ENCODE data around the gene ANKS6.
"Not testable (repeated sequence)": the region's sequence is repeated elsewhere in the genome, so short reads cannot be mapped to it uniquely, and the experiment has no call there.

ANKS6 gene

DNA sequence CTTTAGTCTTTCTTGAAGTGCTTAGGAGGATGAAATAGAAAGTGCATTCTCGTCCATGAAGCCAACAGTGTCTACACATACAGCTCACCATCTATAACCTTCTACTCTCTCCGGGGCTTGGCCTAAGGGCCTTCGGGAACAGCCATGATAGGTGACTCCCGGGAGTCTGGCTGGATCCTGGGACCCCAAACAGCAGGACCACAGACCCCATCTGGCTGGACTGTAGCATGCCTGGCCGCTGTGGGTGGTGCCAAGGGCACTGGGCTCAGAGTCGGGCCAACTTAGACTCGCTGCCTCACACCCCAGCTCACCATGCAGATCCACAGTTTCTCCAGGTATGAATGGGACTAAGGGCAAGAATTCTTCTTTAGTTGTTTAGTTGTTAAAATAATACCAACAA, 104.0 kb downstream of the ANKS6 start:
- DNase-seq: no peak

GRCh38 chr9:98691890-98692289, 104.5 kb downstream of the ANKS6 start:
- no peak for DNase-seq

GRCh38 chr9:98690686-98691085, 105.7 kb downstream of the ANKS6 start:
- DNase-seq: no peak

GRCh38 chr9:98688710-98689495, 107.5 kb downstream of the ANKS6 start:
- no peak for DNase-seq

GRCh38 chr9:98687911-98688310, 108.4 kb downstream of the ANKS6 start:
- no peak for DNase-seq

DNA sequence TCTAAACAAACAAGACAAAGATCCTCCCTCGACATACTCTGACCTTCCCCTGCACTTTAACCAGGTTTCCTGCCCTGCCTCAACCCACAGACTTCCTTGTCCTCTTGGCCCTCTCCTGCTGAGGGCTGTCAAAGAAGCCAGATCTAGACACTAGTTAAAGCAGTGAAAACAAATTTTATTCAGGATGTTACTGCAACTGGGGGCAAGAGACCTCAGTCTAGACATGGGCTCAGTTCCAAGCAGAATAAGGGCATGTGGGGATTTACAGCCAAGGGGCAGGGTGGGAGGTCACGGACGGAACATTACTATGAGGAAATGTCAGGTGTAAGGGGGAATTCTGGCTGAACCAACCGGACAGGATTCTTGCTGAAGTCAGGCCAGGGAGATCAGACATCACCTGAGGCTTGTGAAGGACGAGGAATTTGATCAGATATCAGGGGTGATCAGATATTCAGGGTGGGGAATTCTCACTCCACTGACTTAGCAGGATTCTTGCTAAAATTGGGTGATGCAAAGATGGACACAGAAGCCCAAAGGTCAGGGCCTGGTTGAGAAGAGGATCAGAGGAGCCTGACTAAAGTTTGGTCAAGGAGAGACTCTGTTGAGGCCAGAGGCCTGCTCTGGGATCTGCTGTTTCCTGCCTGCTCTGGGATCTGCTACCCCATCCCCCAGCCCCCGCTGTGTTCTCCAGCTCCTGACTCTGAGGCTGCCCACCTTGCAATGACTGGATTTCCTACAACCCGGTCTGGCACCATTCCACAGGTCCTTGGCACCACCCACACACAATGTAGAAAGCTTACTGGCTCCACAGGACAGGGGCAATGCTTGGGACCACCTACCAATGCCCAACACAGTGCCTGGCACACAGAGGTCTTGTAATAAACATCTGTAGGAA, 109.1 kb downstream of the ANKS6 start:
- DNase-seq: no peak

DNA sequence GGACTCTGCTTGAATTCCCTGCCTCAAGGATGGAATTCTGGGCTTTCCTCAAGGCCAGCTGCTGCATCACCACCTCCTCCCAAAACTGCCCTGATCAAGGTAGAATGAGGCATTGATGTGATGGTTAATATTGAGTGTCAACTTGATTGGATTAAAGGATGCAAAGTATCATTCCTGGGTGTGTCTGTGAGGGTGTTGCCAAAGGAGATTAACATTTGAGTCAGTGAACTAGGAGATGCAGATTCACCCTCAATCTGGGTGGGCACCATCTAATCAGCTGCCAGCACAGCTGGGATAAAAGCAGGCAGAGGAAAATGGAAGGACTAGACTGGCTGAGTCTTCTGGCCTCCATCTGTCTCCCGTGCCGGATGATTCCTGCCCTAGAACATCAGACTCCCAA, 111.5 kb downstream of the ANKS6 start:
- DNase-seq: not testable (repeated sequence)

All from suppressor macrophage treated with lipopolysaccharide for 1 hour (primary cell).